H9 (cell line): ENCODE data around the gene FBRSL1. TPM values are rescaled to one million over a fixed set of nuclear protein-coding genes. Genes with fewer than 3 reads are reported as not detected.

Experiments
- DNase-seq: peaks from one replicate; pipeline ENCODE4 v3.0.0-alpha.2; 2017
- H2AFZ ChIP-seq: one replicate; pipeline ENCODE4 v1.6.1; 2013; ENCODE audit warnings: mild to moderate bottlenecking, low read length, control low read depth, moderate library complexity
- H2AK5ac ChIP-seq: 2 replicates; pipeline ENCODE4 v1.6.1; 2013; ENCODE audit warnings: low read length, control low read depth, mixed read lengths; ENCODE audit not compliant: insufficient read length
- H2BK120ac ChIP-seq: one replicate; pipeline ENCODE4 v1.6.1; 2013; ENCODE audit warnings: low read depth, mild to moderate bottlenecking, low read length, control low read depth, inconsistent platforms; ENCODE audit not compliant: poor library complexity, severe bottlenecking
- H2BK12ac ChIP-seq: 2 replicates; pipeline ENCODE4 v1.6.1; 2013; ENCODE audit warnings: low read length, control low read depth, mixed read lengths, low read depth; ENCODE audit not compliant: insufficient read length
- H2BK15ac ChIP-seq: 2 replicates; pipeline ENCODE4 v1.6.1; 2013; ENCODE audit warnings: low read depth, low read length, control low read depth
- H2BK20ac ChIP-seq: one replicate; pipeline ENCODE4 v1.6.1; 2013; ENCODE audit warnings: low read depth, mild to moderate bottlenecking, low read length, control low read depth, inconsistent platforms; ENCODE audit not compliant: poor library complexity, severe bottlenecking
- H2BK5ac ChIP-seq: 2 replicates; pipeline ENCODE4 v1.6.1; 2013; ENCODE audit warnings: low read length, control low read depth, mixed read lengths; ENCODE audit not compliant: insufficient read length
- H3K14ac ChIP-seq: 2 replicates; pipeline ENCODE4 v1.6.1; 2013; ENCODE audit warnings: low read length, control low read depth; ENCODE audit not compliant: insufficient read depth
- H3K18ac ChIP-seq: 2 replicates; pipeline ENCODE4 v1.6.1; 2013; ENCODE audit warnings: low read depth, mild to moderate bottlenecking, mixed read lengths, low read length, control low read depth; ENCODE audit not compliant: insufficient read length
- H3K23ac ChIP-seq: 2 replicates; pipeline ENCODE4 v1.6.1; 2013; ENCODE audit warnings: low read length, control low read depth, mixed read lengths, low read depth; ENCODE audit not compliant: insufficient read length
- H3K23me2 ChIP-seq: 2 replicates; pipeline ENCODE4 v1.6.1; 2013; ENCODE audit warnings: low read depth, mild to moderate bottlenecking, mixed read lengths, low read length, control low read depth; ENCODE audit not compliant: insufficient read length, poor library complexity, severe bottlenecking
- H3K27ac ChIP-seq: 2 replicates; pipeline ENCODE4 v1.5.1; 2013; ENCODE audit warnings: low read length, control low read depth, mixed read lengths, low read depth; ENCODE audit not compliant: insufficient read length
- H3K27me3 ChIP-seq: 2 replicates; pipeline ENCODE4 v1.6.1; 2013; ENCODE audit warnings: low read length, control low read depth, inconsistent platforms; ENCODE audit not compliant: insufficient read depth
- H3K4ac ChIP-seq: 2 replicates; pipeline ENCODE4 v1.6.1; 2013; ENCODE audit warnings: low read depth, mild to moderate bottlenecking, control low read depth, inconsistent platforms, low read length, moderate library complexity
- H3K4me1 ChIP-seq: 2 replicates; pipeline ENCODE4 v1.6.1; 2013; ENCODE audit warnings: low read length, control low read depth, inconsistent platforms; ENCODE audit not compliant: insufficient read depth
- H3K4me2 ChIP-seq: 2 replicates; pipeline ENCODE4 v1.6.1; 2013; ENCODE audit warnings: low read length, control low read depth, mixed read lengths; ENCODE audit not compliant: insufficient read length, insufficient read depth
- H3K56ac ChIP-seq: 2 replicates; pipeline ENCODE4 v1.6.1; 2013; ENCODE audit warnings: low read depth, mild to moderate bottlenecking, mixed read lengths, low read length, control low read depth; ENCODE audit not compliant: insufficient read length
- H3K79me1 ChIP-seq: 2 replicates; pipeline ENCODE4 v1.6.1; 2013; ENCODE audit warnings: low read depth, mild to moderate bottlenecking, moderate library complexity, low read length, control low read depth, inconsistent platforms; ENCODE audit not compliant: insufficient read depth, poor library complexity, severe bottlenecking
- H3K79me2 ChIP-seq: 2 replicates; pipeline ENCODE4 v1.6.1; 2013; ENCODE audit warnings: low read length, control low read depth, inconsistent platforms; ENCODE audit not compliant: insufficient read depth
- H3K9ac ChIP-seq: 2 replicates; pipeline ENCODE4 v1.6.1; 2013; ENCODE audit warnings: low read length, control low read depth, mixed read lengths; ENCODE audit not compliant: insufficient read length; ENCODE audit errors: extremely low read depth
- H3K9me3 ChIP-seq: one replicate; pipeline ENCODE4 v1.6.1; 2013; ENCODE audit warnings: low read depth, low read length, inconsistent platforms; ENCODE audit not compliant: control insufficient read depth
- H3T11ph ChIP-seq: one replicate; pipeline ENCODE4 v1.6.1; 2013; ENCODE audit warnings: mild to moderate bottlenecking, low read length, control low read depth, inconsistent platforms
- H4K20me1 ChIP-seq: one replicate; pipeline ENCODE4 v1.6.1; 2013; ENCODE audit not compliant: control insufficient read depth, insufficient read length, insufficient read depth
- H4K5ac ChIP-seq: 2 replicates; pipeline ENCODE4 v1.6.1; 2013; ENCODE audit warnings: low read depth, mild to moderate bottlenecking, mixed read lengths, low read length, control low read depth; ENCODE audit not compliant: insufficient read length
- H4K8ac ChIP-seq: replicated peaks from 2 replicates; pipeline ENCODE4 v1.6.1; 2013; ENCODE audit warnings: low read length, control low read depth, mixed read lengths, low read depth; ENCODE audit not compliant: insufficient read length
- H4K91ac ChIP-seq: 2 replicates; pipeline ENCODE4 v1.6.1; 2013; ENCODE audit warnings: low read depth, mild to moderate bottlenecking, moderate library complexity, mixed read lengths, low read length, control low read depth; ENCODE audit not compliant: insufficient read length
- H3K27ac Mint-ChIP-seq, 3 experiments: 2 replicates in 2 of 3; 3 replicates in 1 of 3; pipeline ENCODE4 v1.8.0; 2020 to 2021; ENCODE audit warnings: mixed read lengths in 3 of 3, mild to moderate bottlenecking in 1 of 3, moderate library complexity in 1 of 3
- H3K27me3 Mint-ChIP-seq: 2 replicates; pipeline ENCODE4 v1.8.0; 2021; ENCODE audit warnings: low read depth, mild to moderate bottlenecking, moderate library complexity, mixed read lengths
- H3K36me3 Mint-ChIP-seq, 3 experiments: 2 replicates in 2 of 3; 3 replicates in 1 of 3; pipeline ENCODE4 v1.8.0; 2020 to 2021; ENCODE audit warnings: low read depth in 3 of 3, mixed read lengths in 3 of 3; ENCODE audit not compliant: insufficient read depth in 1 of 3
- H3K4me1 Mint-ChIP-seq, 2 experiments: 2 replicates each; pipeline ENCODE4 v1.8.0; 2020; ENCODE audit warnings: mixed read lengths in 2 of 2
- H3K4me3 Mint-ChIP-seq, 2 experiments: 2 replicates in 1 of 2; 3 replicates in 1 of 2; pipeline ENCODE4 v1.8.0; 2020 to 2021; ENCODE audit warnings: mild to moderate bottlenecking in 2 of 2, mixed read lengths in 2 of 2, moderate library complexity in 1 of 2
- H3K9me3 Mint-ChIP-seq, 2 experiments: 2 replicates in 1 of 2; 3 replicates in 1 of 2; pipeline ENCODE4 v1.8.0; 2020; ENCODE audit warnings: mild to moderate bottlenecking in 2 of 2, mixed read lengths in 2 of 2, moderate library complexity in 1 of 2
- CTCF ChIP-seq: fragments of 200-600 bp; sonication (generic); conservative IDR thresholded peaks from 3 replicates; pipeline ENCODE4 v1.8.0; 2021; ENCODE audit warnings: antibody characterized with exemption, mild to moderate bottlenecking
- WGBS: extraction: QIAGEN DNeasy Blood & Tissue Kit; methylation state at CpG from one replicate; pipeline ENCODE4 v1.1.7; 2013; ENCODE audit warnings: missing lambda C conversion rate, low lambda C conversion rate, mixed read lengths; ENCODE audit not compliant: insufficient read length; ENCODE audit errors: extremely low coverage; 5-methylcytosine and 5-hydroxymethylcytosine counted together
- total RNA-seq: library from RNA; stranded (reverse); gene quantifications from 2 replicates; pipeline ENCODE4 v1.2.1, GENCODE V29; 2021

The FBRSL1 gene
- total RNA-seq, 1 experiment from 2014 or later, result 90.8 TPM

- H4K8ac ChIP-seq, result no peak overlapping the region
- peaks cover 2% of the 10 kb centered on the region for H4K20me1 ChIP-seq
- H3K27ac Mint-ChIP-seq, result no peak overlapping the region
Measured at GRCh38 chr12:132495629-132496357, 5.8 kb downstream of the FBRSL1 start.

More at GRCh38 chr12:132495629-132496357, 5.8 kb downstream of the FBRSL1 start:
- Histone ChIP-seq H3K79me2 (peaks cover 29% of the 10 kb centered on the region; the same call in 1 of the 2 replicates), H2BK12ac (no peak overlapping the region), H3K9ac (no peak overlapping the region), H2BK5ac (no peak overlapping the region), H3K23ac (no peak overlapping the region), H3K4me1 (no peaks in the 10 kb centered on the region), H4K91ac (no peak overlapping the region), H3T11ph (no peak overlapping the region), H4K5ac (no peak overlapping the region), H3K9me3 (no peaks in the 10 kb centered on the region), H3K18ac (no peak overlapping the region), H3K79me1 (peaks cover 11% of the 10 kb centered on the region), H2BK15ac (no peak overlapping the region), H2BK120ac (no peak overlapping the region), H2AK5ac (no peak overlapping the region), H3K27ac (no peak overlapping the region), H3K56ac (no peak overlapping the region), H3K23me2 (peaks cover 3% of the 10 kb centered on the region), H2AFZ (no peak overlapping the region), H3K27me3 (no peaks in the 10 kb centered on the region; the same call in 1 of the 2 replicates), H3K4me2 (no peak overlapping the region), H3K4ac (no peak overlapping the region), H2BK20ac (no peak overlapping the region), H3K14ac (no peak overlapping the region)
- peaks cover 11 to 14% of the 10 kb centered on the region in 2 experiments for H3K4me1 Mint-ChIP-seq
- no peak overlapping the region for H3K4me3 Mint-ChIP-seq
- no peaks in the 10 kb centered on the region for H3K9me3 Mint-ChIP-seq
- TF ChIP-seq CTCF, result no peak
- peaks cover 16% of the 10 kb centered on the region for H3K27me3 Mint-ChIP-seq
- peaks cover 5% of the 10 kb centered on the region in 3 experiments for H3K36me3 Mint-ChIP-seq
- no peak for DNase-seq
- WGBS, result no CpG with 5 or more reads among the region's 31 CpGs
